Measurements from ENCODE around the gene ZDHHC15. TPM values are rescaled to one million over a fixed set of nuclear protein-coding genes. Genes with fewer than 3 reads are reported as not detected.

ZDHHC15 gene
- total and polyA plus RNA-seq, 2 of the 4 experiments (the other 2 are of a cell fraction): not detected

DNA sequence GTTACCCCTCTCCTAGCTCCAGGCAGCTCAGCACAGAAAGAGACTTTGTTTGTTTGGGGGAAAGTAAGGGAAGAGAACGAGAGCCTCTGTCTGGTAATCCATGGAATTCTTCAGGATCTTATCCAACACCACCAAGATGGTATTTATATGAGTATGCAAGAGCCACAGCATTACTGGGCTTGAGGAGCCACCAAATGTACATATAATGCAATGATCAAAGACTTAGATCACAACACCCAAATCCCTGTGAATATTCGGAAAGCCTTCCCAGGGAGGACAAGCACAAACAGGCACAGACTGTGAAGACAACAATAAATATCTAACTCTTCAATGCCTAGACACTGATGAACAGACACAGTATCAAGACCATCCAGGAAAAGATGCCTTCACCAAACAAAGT, 132.4 kb downstream of the ZDHHC15 start:
- Histone ChIP-seq H3K4ac (ENCODE audit: low read depth, low read length) (no peak overlapping the region), H3K4me2 (ENCODE audit: low read depth, low read length) (no peak overlapping the region), H3K36me3 (ENCODE audit: control insufficient read depth, insufficient read depth, low read length) (no peaks in the 10 kb centered on the region), H3K27me3 (ENCODE audit: control insufficient read depth, insufficient read depth, low read length) (no peaks in the 10 kb centered on the region), H2AFZ (replicated peaks; ENCODE audit: low read length, poor library complexity) (no peak overlapping the region), H3K23ac (ENCODE audit: low read depth, low read length) (no peak overlapping the region), H3K4me3 (ENCODE audit: insufficient read depth, low read depth, low read length) (no peak overlapping the region), H3K9me3 (ENCODE audit: control insufficient read depth, insufficient read depth, low read length) (peaks cover 7% of the 10 kb centered on the region; the same call in 1 of the 2 replicates), H3K56ac (ENCODE audit: extremely low read depth, insufficient read depth, low read length) (no peak overlapping the region), H2BK5ac (ENCODE audit: low read depth, low read length, poor library complexity, severe bottlenecking) (no peak overlapping the region), H3K79me1 (ENCODE audit: low read depth in 1 of 2, low read length in 2 of 2) (no peaks in the 10 kb centered on the region), H2BK20ac (ENCODE audit: low read depth, low read length) (no peak overlapping the region), H2AK9ac (replicated peaks; ENCODE audit: low read depth, low read length, poor library complexity) (no peak overlapping the region), H4K8ac (ENCODE audit: low read depth in 2 of 2, low read length in 2 of 2) (no peak overlapping the region), H4K5ac (ENCODE audit: low read depth, low read length) (no peak overlapping the region), H3K9ac (ENCODE audit: low read depth, low read length) (no peak overlapping the region), H3K14ac (replicated peaks; ENCODE audit: low read depth, low read length) (no peak overlapping the region), H2BK15ac (ENCODE audit: low read depth, low read length) (no peak overlapping the region), H3K9me1 (ENCODE audit: insufficient read depth, low read length) (no peaks in the 10 kb centered on the region), H3K27ac (ENCODE audit: insufficient read depth, low read length) (no peak overlapping the region), H2BK120ac (ENCODE audit: low read depth, low read length) (no peak overlapping the region), H2AK5ac (ENCODE audit: low read depth, low read length) (no peak overlapping the region), H4K20me1 (ENCODE audit: insufficient read depth, low read length) (no peaks in the 10 kb centered on the region), H4K91ac (ENCODE audit: insufficient read depth, low read depth, low read length) (no peak overlapping the region), H3K18ac (ENCODE audit: low read depth, low read length) (no peak overlapping the region), H3K4me1 (ENCODE audit: control insufficient read depth, insufficient read depth, low read length) (no peaks in the 10 kb centered on the region)
- ChIA-PET POLR2A (ENCODE audit: unreplicated experiment) (no interaction called here), CTCF (no interaction called here)
- no peak for ATAC-seq (ENCODE audit: low read depth)
- dilution Hi-C loops (cut with HindIII; ENCODE audit: low sequenced_read_pairs, unreplicated experiment) (no loop called here), intact Hi-C loops (cut with micrococcal nuclease) (no loop called here), in situ Hi-C loops (cut with MboI; ENCODE audit: low sequenced_read_pairs) (no loop called here)
- TF ChIP-seq MXI1 (IDR thresholded peaks at IDR 0.05; ENCODE audit: borderline replicate concordance, low read depth, low read length) (no peak), MAFK (IDR thresholded peaks at IDR 0.05; ENCODE audit: low read depth, low read length) (no peak)
- TF ChIP-seq, protein P1, sequence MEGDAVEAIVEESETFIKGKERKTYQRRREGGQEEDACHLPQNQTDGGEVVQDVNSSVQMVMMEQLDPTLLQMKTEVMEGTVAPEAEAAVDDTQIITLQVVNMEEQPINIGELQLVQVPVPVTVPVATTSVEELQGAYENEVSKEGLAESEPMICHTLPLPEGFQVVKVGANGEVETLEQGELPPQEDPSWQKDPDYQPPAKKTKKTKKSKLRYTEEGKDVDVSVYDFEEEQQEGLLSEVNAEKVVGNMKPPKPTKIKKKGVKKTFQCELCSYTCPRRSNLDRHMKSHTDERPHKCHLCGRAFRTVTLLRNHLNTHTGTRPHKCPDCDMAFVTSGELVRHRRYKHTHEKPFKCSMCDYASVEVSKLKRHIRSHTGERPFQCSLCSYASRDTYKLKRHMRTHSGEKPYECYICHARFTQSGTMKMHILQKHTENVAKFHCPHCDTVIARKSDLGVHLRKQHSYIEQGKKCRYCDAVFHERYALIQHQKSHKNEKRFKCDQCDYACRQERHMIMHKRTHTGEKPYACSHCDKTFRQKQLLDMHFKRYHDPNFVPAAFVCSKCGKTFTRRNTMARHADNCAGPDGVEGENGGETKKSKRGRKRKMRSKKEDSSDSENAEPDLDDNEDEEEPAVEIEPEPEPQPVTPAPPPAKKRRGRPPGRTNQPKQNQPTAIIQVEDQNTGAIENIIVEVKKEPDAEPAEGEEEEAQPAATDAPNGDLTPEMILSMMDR (conservative IDR thresholded peaks at IDR 0.05; ENCODE audit: low read depth, low read length): no peak
- DNase-seq: no peak
- WGBS, 2 experiments (ENCODE audit: extremely low coverage in 2 of 2, insufficient read length in 1 of 2): no CpG with 5 or more reads among the region's 2 CpGs
- BruUV-seq (replicated peaks): no TSS peak
